NCI-H128 (cell line): ENCODE data around the gene INO80B.

ENCODE experiments used
- DNase-seq: peaks from one replicate; lab custom pipeline; 2025; ENCODE audit not compliant: unreplicated experiment; lab: John Stamatoyannopoulos, UW

Gene INO80B

GRCh38 chr2:74500578-74500946 is 45.7 kb downstream of the INO80B start:
- no peak for DNase-seq

- DNase-seq, result no peak
These were observed 46.6 kb downstream of the INO80B start for GRCh38 chr2:74501335-74502071.

- DNase-seq, result no peak
These were observed 47.3 kb downstream of the INO80B start for GRCh38 chr2:74502147-74502719.

- DNase-seq, result no peak
These were observed 48.0 kb downstream of the INO80B start for GRCh38 chr2:74502720-74503505.

GRCh38 chr2:74503506-74504475 is 48.9 kb downstream of the INO80B start:
- no peak for DNase-seq

- DNase-seq, result no peak
These were observed 49.7 kb downstream of the INO80B start for GRCh38 chr2:74504591-74504990.

GRCh38 chr2:74505448-74506246 is 50.8 kb downstream of the INO80B start:
- no peak for DNase-seq

- DNase-seq, result peak; percentile 98
These were observed 52.4 kb downstream of the INO80B start, which contains the start of gene PCGF1 for GRCh38 chr2:74507145-74507925. Gene PCGF1, minus strand, starts transcription at chr2:74507695. Its CDS starts 27 bp downstream, at chr2:74507668.
